Measurements from ENCODE around the gene DRGX. TPM values are rescaled to one million over a fixed set of nuclear protein-coding genes. Genes with fewer than 3 reads are reported as not detected.

DRGX gene
- total and polyA plus RNA-seq, 9 donors, result not detected

DNA sequence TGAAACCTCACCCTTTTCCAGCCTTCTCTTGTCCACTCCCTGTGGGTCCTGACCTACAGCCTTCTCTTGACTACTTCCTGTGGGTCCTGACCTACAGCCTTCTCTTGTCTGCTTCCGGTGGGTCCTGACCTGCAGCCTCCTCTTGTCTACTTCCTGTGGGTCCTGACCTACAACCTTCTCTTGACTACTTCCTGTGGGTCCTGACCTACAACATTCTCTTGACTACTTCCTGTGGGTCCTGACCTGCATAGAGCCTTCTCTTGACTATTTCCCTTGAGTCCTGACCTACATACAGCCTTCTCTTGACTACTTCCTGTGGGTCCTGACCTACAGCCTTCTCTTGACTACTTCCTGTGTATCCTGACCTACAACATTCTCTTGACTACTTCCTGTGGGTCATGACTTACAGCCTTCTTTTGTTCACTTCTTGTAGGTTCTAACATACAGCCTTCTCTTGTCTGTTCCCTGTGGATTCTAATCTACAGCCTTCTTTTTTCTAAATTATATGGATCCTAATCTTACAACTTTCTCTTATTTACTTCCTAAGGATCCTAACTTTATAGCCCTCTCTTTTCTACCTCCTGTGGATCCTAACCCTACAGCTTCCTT is 60.4 kb downstream of the DRGX start:
- H3K27ac ChIP-seq, result no peak overlapping the region
- no peak overlapping the region for H3K4me3 ChIP-seq
- H3K27me3 ChIP-seq, result no peaks in the 10 kb centered on the region
- no peak for DNase-seq
- 70 to 82% (median 75%) methylated on average over 1 of the region's 1 CpG for WGBS, 3 donors
- H3K36me3 ChIP-seq, result no peaks in the 10 kb centered on the region
- H3K9me3 ChIP-seq, result no peaks in the 10 kb centered on the region
- H3K4me1 ChIP-seq (ENCODE audit: insufficient read depth), result no peaks in the 10 kb centered on the region
- TF ChIP-seq CTCF (IDR thresholded peaks at IDR 0.05), result no peak
- TF ChIP-seq EP300 (IDR thresholded peaks at IDR 0.05), result no peak
- TF ChIP-seq POLR2A (IDR thresholded peaks at IDR 0.05), result no peak
- intact Hi-C loops (cut with DNase I), result no loop called here

DNA sequence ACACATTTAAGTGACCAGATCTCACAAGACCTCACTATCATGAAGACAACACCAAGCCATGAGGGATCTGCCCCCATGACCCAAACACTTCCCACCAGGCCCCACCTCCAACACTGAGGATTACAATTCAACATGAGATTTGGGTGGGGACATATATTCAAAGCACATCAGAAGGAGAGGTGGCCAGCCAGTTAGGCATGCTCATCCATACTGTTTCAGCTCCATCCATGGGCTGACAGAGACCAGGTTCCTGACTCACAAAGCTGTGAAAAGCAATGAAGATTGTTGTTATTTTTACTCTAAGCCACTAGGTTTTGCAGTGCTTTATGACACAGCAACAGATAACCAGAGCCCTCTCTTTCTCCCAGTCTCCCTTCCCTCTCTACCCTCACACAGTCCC is 60.9 kb downstream of the DRGX start:
- intact Hi-C loops (cut with DNase I), result no loop called here
- Histone ChIP-seq H3K4me3 (no peak overlapping the region), H3K9me3 (no peaks in the 10 kb centered on the region), H3K36me3 (no peaks in the 10 kb centered on the region), H3K4me1 (ENCODE audit: insufficient read depth) (no peaks in the 10 kb centered on the region), H3K27me3 (no peaks in the 10 kb centered on the region), H3K27ac (no peak overlapping the region)
- no peak for DNase-seq
- TF ChIP-seq CTCF (IDR thresholded peaks at IDR 0.05) (no peak), POLR2A (IDR thresholded peaks at IDR 0.05) (no peak), EP300 (IDR thresholded peaks at IDR 0.05) (no peak)

- intact Hi-C loops (cut with DNase I), result no loop called here
- TF ChIP-seq CTCF (IDR thresholded peaks at IDR 0.05), result no peak
- no peak for TF ChIP-seq POLR2A (IDR thresholded peaks at IDR 0.05)
- TF ChIP-seq EP300 (IDR thresholded peaks at IDR 0.05), result no peak
- WGBS, 3 donors, result 82 to 87% (median 85%) methylated on average over 6 of the region's 6 CpGs
These were observed 62.7 kb downstream of the DRGX start for GRCh38 chr10:49333192-49333591.

DNA sequence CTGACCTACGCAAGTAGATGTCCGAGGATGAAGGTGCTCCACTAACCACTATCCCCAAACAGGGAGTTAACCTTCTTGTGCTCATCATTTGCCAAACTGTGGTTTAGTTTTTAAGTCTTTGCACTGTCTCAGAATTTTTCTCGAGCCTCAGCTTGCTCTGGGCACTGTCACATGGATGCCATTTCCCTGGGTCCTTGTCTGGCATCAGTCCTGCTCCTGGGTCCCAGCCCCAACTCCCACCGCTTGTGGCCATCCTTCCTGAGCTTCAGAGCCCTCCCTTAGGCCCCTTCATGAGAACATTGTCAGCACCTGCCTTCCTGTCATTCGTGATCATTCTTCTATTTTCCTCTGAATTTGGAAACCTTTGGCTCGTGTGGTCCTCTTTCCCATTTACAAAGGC is 63.1 kb downstream of the DRGX start:
- no peaks in the 10 kb centered on the region for H3K36me3 ChIP-seq
- 82 to 90% (median 84%) methylated on average over 6 of the region's 6 CpGs for WGBS, 3 donors
- H3K4me1 ChIP-seq (ENCODE audit: insufficient read depth), result no peaks in the 10 kb centered on the region
- intact Hi-C loops (cut with DNase I), result no loop called here
- H3K9me3 ChIP-seq, result no peaks in the 10 kb centered on the region
- no peak for DNase-seq
- H3K4me3 ChIP-seq, result no peak overlapping the region
- H3K27ac ChIP-seq, result no peak overlapping the region
- no peaks in the 10 kb centered on the region for H3K27me3 ChIP-seq
- TF ChIP-seq CTCF (IDR thresholded peaks at IDR 0.05) (no peak), EP300 (IDR thresholded peaks at IDR 0.05) (no peak), POLR2A (IDR thresholded peaks at IDR 0.05) (no peak)

More at GRCh38 chr10:49333192-49333591, 62.7 kb downstream of the DRGX start:
- Histone ChIP-seq H3K36me3 (no peaks in the 10 kb centered on the region), H3K4me1 (ENCODE audit: insufficient read depth) (no peaks in the 10 kb centered on the region), H3K9me3 (no peaks in the 10 kb centered on the region), H3K27ac (no peak overlapping the region), H3K4me3 (no peak overlapping the region), H3K27me3 (no peaks in the 10 kb centered on the region)
- no peak for DNase-seq
